Kidney epithelial cell (primary cell): Measurements from ENCODE around the gene SNPH. TPM values are rescaled to one million over a fixed set of nuclear protein-coding genes. Genes with fewer than 3 reads are reported as not detected.

Experiments
- DNase-seq: peaks from one replicate; pipeline ENCODE4 v3.0.0-alpha.2; 2010; ENCODE audit warnings: low read depth
- H3K27me3 ChIP-seq: 2 replicates; pipeline ENCODE4 v1.6.0; 2011; ENCODE audit warnings: low read length; ENCODE audit not compliant: control insufficient read depth, insufficient read depth
- H3K36me3 ChIP-seq: 2 replicates; pipeline ENCODE4 v1.5.1; 2011; ENCODE audit warnings: low read length; ENCODE audit not compliant: control insufficient read depth, insufficient read depth
- H3K4me3 ChIP-seq: 2 replicates; pipeline ENCODE4 v1.5.1; 2011; ENCODE audit warnings: low read depth, mild to moderate bottlenecking, control low read depth, low read length
- total RNA-seq: library from RNA; depleted of rRNA; stranded (reverse); fragments of >200 nt; gene quantifications from 2 replicates; pipeline ENCODE4 v1.2.3, GENCODE V29; 2015
- TF ChIP-seq, protein P1 (sequence below): IDR thresholded peaks from 2 replicates; pipeline ENCODE4 v1.5.1; 2011; ENCODE audit warnings: mild to moderate bottlenecking, moderate library complexity, low read length, control low read depth, inconsistent platforms; ENCODE audit not compliant: insufficient read depth, poor library complexity, severe bottlenecking

The SNPH gene
- total RNA-seq, 1 donor from 2014 or later, result 7.1 TPM

DNA sequence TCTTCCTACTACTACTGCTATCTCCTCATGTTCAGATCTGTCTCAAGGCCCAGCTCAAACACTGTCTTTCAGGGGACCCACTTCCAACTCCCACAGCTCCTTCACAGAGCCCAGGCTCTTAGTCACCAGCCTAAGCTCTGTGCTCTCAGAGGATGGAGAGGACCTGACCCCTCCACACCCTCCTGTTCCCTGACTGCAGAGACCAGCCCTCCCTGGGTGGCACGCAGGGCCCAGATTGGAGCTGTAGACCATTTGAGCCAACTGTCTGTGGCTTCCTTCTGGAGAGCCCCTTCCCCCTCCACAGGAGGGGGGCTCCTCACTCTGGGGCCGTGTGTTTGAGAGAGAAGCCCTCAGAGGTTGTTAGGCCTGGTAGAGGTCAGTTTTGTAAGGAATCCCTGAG lies 9.8 kb downstream of the SNPH start:
- no peaks in the 10 kb centered on the region for H3K27me3 ChIP-seq
- TF ChIP-seq, protein P1, sequence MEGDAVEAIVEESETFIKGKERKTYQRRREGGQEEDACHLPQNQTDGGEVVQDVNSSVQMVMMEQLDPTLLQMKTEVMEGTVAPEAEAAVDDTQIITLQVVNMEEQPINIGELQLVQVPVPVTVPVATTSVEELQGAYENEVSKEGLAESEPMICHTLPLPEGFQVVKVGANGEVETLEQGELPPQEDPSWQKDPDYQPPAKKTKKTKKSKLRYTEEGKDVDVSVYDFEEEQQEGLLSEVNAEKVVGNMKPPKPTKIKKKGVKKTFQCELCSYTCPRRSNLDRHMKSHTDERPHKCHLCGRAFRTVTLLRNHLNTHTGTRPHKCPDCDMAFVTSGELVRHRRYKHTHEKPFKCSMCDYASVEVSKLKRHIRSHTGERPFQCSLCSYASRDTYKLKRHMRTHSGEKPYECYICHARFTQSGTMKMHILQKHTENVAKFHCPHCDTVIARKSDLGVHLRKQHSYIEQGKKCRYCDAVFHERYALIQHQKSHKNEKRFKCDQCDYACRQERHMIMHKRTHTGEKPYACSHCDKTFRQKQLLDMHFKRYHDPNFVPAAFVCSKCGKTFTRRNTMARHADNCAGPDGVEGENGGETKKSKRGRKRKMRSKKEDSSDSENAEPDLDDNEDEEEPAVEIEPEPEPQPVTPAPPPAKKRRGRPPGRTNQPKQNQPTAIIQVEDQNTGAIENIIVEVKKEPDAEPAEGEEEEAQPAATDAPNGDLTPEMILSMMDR, result no peak
- no peak for DNase-seq
- no peaks in the 10 kb centered on the region for H3K36me3 ChIP-seq
- H3K4me3 ChIP-seq, result no peak overlapping the region

DNA sequence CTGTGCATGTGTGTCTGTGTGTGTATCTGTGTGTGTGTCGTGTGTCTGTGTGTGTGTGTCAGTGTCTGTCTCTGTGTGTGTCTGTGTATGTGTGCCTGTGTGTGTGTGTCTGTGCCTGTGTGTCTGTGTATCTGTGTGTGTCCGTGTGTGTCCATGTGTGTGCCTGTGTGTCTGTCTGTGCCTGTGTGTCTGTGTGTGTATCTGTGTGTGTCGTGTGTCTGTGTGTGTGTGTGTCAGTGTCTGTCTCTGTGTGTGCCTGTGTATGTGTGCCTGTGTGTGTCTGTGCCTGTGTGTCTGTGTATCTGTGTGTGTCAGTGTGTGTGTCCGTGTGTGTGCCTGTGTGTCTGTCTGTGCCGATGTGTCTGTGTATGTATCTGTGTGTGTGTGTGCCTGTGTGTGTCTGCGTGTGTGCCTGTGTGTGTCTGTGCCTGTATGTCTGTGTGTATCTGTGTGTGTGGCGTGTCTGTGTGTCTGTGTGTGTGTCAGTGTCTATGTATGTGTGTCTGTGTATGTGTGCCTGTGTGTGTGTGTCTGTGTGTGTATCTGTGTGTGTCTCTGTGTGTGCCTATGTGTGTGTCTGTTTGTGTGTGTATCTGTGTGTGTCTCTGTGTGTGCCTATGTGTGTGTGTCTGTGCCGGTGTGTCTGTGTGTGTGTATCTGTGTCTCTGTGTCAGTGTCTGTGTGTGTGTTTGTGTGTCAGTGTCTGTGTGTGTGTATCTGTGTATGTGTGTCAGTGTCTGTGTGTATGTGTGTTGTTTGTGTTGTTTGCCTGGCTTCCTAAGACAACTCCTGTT lies 11.6 kb downstream of the SNPH start:
- Histone ChIP-seq H3K36me3 (no peaks in the 10 kb centered on the region), H3K27me3 (no peaks in the 10 kb centered on the region), H3K4me3 (no peak overlapping the region)
- TF ChIP-seq, protein P1, result no peak
- no peak for DNase-seq

GRCh38 chr20:1278993-1279392 lies 12.9 kb downstream of the SNPH start:
- Histone ChIP-seq H3K27me3 (no peaks in the 10 kb centered on the region), H3K36me3 (no peaks in the 10 kb centered on the region), H3K4me3 (no peak overlapping the region)
- DNase-seq, result no peak
- TF ChIP-seq, protein P1, result no peak

DNA sequence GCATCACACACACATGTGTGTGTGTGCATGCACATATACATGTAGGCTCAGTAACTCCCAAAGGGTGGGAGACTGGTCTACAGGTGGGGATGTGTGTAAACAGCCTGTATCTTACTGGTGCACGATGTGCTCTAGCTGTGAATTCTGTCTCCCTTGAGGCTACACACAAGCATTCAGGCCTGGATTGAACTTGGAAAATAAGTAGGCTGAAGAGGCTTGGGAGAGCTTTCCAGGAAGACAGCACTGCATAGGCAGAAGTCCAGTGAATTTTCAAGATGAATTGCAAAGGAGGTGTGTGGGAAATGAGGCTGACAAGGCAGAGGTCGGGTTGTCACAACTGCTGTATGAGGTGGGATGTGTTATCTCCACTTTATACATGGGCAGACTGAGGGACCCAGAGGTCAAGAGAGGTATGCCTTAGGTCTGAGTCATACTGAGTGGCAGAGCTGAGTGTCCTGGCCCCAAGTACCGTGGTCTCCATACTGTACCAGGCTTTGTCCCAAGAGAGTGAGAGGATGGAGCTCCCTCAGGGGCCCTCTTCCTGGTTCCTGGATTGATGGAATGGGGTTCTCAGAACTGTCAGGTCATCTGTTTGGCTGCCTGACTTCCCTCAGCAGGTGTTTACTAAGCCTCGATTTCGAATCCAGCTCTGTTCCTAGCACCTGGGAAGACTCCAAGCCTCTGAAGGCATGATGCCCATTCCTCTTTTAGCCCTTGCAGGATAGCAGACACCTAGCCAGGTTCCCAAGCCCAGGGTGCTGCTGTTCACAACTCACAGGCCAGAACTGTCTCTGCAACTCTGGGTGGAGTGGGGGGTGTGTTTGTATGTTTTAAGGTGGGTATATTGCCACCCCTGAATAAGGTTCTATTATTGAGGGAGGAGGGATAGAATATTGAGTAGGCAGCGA lies 14.4 kb downstream of the SNPH start:
- DNase-seq, result no peak
- TF ChIP-seq, protein P1, result no peak
- Histone ChIP-seq H3K27me3 (no peaks in the 10 kb centered on the region), H3K36me3 (no peaks in the 10 kb centered on the region), H3K4me3 (no peak overlapping the region)

- Histone ChIP-seq H3K4me3 (no peak overlapping the region), H3K27me3 (no peaks in the 10 kb centered on the region), H3K36me3 (no peaks in the 10 kb centered on the region)
- no peak for DNase-seq
- TF ChIP-seq, protein P1, result no peak
Observed at GRCh38 chr20:1281279-1282057, 15.4 kb downstream of the SNPH start.
